ENCODE data around the gene ERBIN.

DNA sequence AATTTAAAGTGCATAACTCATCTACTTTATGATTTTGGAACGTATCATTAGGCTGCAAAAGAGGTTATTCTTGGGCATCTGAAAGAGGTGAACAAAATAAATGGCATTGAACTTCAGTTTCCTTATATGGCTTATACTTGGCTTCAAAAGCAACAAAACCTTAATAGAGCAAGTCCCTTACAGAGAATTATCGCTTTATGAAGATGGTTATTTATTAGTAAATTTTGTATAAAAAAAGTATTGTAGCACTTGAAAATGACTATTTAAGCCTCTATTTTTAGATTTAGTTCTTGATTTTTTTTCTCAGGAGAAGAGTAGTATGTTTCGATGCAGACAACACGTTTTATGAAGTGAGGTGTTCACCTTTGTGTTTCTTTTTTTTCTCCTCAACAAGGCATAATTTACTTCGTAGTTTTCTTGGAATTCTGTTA lies 2.0 kb downstream of the ERBIN start:
- TF ChIP-seq, protein P1, sequence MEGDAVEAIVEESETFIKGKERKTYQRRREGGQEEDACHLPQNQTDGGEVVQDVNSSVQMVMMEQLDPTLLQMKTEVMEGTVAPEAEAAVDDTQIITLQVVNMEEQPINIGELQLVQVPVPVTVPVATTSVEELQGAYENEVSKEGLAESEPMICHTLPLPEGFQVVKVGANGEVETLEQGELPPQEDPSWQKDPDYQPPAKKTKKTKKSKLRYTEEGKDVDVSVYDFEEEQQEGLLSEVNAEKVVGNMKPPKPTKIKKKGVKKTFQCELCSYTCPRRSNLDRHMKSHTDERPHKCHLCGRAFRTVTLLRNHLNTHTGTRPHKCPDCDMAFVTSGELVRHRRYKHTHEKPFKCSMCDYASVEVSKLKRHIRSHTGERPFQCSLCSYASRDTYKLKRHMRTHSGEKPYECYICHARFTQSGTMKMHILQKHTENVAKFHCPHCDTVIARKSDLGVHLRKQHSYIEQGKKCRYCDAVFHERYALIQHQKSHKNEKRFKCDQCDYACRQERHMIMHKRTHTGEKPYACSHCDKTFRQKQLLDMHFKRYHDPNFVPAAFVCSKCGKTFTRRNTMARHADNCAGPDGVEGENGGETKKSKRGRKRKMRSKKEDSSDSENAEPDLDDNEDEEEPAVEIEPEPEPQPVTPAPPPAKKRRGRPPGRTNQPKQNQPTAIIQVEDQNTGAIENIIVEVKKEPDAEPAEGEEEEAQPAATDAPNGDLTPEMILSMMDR (IDR thresholded peaks at IDR 0.05; ENCODE audit: low read depth, low read length, poor library complexity, severe bottlenecking) = no peak
- no peak for TF ChIP-seq EZH2phosphoT487 (IDR thresholded peaks at IDR 0.05; ENCODE audit: borderline replicate concordance, low read length)
